HUDEP-2 (cell line): ENCODE data around the gene MLLT3.

ENCODE experiments used
- DNase-seq, 76 experiments: peaks; one replicate each; lab custom pipeline; 2025; ENCODE audit not compliant: unreplicated experiment in 76 of 76; lab: John Stamatoyannopoulos, UW

Gene MLLT3

GRCh38 chr9:20319241-20319640, 303.1 kb downstream of the MLLT3 start:
- no peak for DNase-seq

DNA sequence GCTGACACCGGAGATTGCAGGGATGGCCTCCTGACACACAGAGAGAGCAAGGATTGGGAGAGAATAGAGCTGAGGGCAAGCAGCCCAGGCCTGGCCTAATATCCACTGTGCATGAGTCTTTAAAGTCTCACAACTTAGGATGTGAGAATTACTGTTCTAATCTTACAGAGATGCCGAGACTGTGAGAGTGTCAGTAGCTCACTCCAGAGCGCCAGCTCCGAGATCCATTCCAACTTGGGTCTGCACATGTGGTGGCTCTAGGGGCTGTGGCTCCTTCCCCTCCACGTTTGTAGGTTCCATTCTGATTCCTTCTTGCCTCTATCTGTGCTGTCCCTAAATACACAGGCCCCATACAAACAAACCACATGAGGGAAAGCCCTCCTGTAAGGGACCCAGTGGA, 304.6 kb downstream of the MLLT3 start:
- no peak for DNase-seq

DNA sequence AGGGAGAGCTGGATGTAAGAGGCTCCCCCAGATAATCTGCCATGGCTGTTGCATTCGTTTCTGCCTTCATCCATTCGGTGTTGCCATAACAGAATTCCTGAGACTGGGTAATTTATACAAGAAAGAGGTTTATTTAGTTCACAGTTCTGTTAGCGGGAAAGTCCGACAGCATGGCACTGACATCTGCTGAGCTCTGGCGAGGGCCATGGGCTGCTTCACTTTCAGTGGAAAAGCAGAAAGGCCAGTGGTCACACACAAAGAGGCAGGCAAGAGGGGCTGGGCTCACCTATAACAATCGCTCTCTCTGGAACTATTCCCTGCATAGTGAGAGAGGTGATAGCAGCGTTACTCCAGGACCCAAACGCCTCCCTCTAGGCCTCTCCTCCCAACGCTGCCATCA, 305.9 kb downstream of the MLLT3 start:
- no peak for DNase-seq

DNA sequence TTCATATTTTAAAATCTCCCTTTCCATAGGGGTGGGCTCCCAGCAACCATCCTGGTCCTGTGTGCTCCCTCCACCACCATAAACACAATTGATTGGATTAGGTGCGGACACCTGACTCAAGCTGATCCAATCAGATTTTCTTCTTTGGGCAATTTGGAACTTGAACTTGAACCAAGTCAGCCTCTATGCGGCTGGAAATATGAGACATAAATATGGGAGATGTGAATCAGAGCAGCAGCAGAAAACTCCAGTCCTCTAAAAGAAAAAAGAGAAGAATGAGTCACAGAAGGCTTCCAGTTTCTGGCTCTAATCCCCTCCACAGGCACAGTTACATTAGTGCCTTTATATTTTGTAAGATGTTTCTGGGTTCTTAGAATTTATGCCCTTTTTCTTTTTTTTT, 306.6 kb downstream of the MLLT3 start:
- no peak for DNase-seq

- no peak for DNase-seq
Observed at GRCh38 chr9:20314981-20315380, 307.3 kb downstream of the MLLT3 start.

DNA sequence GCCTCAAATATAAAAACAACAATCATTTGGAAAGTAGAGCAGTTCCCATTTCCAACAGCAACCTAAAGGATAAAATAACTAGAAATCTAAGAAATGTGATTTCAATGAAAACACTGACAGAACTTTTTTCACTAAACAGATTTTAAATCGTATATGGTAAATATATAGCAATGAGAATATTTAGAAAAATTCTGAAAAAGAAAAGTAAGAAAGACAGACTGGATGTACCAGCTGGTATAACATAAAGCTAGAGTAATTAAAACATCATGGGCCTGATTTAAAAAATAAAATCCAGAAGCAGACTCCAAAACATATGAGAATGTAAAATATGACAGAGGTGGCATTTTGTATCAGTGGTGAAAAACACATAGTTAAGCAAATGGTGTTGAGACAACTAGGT, 308.9 kb downstream of the MLLT3 start:
- no peak for DNase-seq

DNA sequence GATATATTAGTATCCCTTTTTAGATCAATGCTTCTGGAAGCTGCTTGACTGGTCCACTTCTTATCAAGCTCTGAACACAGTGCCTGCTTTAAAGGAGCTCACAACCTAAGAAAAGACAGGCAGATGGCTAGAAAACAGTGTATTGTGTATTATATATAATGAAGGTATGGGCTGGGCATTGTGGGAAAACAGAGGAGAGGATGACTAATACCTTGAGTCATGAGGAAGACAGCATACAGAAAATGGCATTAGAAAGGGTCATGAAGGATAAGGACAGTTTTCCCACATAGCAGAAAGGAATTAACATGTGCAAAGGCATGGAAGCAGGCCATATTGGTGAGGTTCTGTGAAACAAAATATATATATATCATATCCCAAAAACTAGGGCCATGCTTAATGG, 309.6 kb downstream of the MLLT3 start:
- no peak for DNase-seq

GRCh38 chr9:20310024-20310423, 312.3 kb downstream of the MLLT3 start:
- DNase-seq: no peak

- DNase-seq: no peak
Observed at GRCh38 chr9:20309124-20309523, 313.2 kb downstream of the MLLT3 start.

- DNase-seq: no peak
Observed at GRCh38 chr9:20307621-20308020, 314.7 kb downstream of the MLLT3 start.

DNA sequence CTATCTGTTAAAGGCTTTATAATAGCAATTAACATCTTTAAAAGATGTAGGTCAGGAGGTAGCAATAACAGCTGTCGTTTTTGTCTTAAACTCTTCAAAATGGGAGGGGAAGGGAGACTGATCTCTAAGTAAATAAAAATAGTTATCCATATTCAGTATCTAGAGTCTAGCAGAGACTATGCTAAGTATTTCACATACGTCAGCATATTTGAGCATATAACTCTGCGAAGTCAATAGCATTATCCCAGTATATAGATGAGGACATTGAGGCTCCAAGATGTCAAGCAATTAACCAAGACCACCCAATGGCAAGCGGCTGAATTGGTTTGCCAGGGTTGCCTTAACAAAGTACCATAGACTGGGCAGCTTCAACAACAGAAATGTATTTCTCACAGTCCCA, 316.8 kb downstream of the MLLT3 start:
- no peak for DNase-seq

- no peak for DNase-seq
Observed at GRCh38 chr9:20303996-20304395, 318.3 kb downstream of the MLLT3 start.

GRCh38 chr9:20303066-20303465, 319.2 kb downstream of the MLLT3 start:
- DNase-seq: no peak

DNA sequence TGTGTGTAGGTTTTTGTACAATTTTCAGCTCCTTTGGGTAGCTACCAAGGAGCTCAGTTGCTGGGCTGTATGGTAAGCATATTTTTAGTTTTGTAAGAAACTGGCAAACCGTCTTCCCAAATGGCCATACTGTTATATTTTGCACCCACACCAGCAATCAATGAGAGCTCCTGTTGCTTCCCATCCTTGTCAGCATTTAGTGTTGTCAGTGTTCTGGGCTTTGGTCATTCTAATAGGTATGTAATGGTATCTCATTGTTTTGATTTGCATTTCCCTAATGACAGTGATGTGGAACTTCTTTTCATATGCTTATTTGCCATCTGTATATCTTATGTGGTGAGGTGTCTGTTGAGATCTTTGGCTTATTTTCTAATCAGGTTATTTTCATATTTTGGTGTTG, 320.1 kb downstream of the MLLT3 start:
- DNase-seq: no peak

DNA sequence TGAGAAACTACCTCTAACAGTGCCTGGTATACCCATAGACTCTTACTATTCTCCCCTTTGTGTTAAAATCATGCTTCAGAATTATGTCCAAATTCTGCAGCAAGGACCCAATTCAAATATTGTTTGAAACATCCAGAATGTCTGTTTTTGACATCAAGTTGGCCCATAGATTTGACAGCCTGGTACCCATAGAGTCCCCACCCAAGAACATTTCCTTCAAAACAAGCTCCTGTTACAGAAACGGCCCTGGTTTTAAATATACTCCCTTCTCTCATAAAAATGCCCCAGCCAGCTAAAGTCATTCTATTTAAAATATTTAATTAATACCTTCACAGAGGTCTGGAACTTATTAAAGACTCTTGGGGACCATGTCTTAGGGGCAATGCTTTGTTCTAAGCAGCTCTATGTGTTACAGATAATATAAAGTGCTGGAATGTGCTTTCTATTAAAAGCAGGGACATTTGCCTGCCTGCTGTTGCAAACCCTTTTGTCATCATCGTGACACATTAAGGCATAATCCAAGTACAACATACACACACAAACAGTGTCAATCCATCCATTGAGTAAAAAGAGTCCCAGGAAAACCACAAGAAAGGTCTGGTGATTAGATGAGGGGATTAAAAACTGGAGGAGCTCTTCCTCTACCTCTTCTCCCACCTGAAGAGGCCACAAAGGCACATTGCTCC, 321.7 kb downstream of the MLLT3 start:
- DNase-seq: no peak

DNA sequence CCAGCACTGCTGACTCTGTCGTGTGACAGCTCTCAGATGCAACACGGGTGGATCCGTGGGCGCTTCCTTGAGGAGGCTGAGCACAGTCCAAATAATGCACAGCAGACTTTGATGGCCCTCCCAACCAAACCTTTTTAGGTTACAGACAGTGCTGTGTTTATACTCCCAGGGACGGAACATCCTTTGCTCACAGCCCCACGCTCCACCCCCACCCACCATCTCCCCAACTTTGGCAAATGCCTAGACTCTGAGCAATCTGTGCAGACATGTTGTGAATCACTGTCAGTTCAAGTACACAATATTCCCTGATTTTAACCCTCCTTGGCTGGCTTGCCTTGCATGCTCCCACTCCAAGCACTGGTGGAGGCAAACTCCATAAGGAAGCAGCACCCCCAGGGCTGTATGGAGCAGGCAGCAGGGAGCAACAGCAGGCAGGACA, 324.6 kb downstream of the MLLT3 start:
- DNase-seq: no peak

DNA sequence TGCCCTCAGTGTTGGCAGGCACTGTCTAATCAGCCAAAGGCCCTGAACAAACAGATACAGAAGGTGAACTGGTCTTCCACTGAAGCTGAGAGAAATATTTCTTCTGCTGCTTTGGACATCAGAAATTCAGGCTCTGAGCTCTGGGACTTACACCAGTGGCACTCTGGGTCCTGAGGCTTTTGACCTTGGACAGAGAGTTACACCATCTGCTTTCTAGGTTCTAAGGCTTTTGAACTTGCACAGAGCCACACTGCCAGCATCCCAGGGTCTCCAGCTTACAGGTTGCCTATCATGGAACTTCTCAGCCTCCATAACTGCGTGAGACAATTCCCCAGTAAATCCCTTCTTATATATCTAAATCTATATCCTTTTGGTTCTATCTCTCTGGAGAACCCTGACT, 326.7 kb downstream of the MLLT3 start:
- no peak for DNase-seq

- DNase-seq: no peak
Observed at GRCh38 chr9:20294046-20294750, 328.1 kb downstream of the MLLT3 start.

GRCh38 chr9:20292002-20292401, 330.3 kb downstream of the MLLT3 start:
- no peak for DNase-seq
